ENCODE measurements around the gene TP53I11. TPM values are rescaled to one million over a fixed set of nuclear protein-coding genes. Genes with fewer than 3 reads are reported as not detected.

The TP53I11 gene
- total RNA-seq, 2 donors from 2014 or later = 60.0 to 141 TPM

DNA sequence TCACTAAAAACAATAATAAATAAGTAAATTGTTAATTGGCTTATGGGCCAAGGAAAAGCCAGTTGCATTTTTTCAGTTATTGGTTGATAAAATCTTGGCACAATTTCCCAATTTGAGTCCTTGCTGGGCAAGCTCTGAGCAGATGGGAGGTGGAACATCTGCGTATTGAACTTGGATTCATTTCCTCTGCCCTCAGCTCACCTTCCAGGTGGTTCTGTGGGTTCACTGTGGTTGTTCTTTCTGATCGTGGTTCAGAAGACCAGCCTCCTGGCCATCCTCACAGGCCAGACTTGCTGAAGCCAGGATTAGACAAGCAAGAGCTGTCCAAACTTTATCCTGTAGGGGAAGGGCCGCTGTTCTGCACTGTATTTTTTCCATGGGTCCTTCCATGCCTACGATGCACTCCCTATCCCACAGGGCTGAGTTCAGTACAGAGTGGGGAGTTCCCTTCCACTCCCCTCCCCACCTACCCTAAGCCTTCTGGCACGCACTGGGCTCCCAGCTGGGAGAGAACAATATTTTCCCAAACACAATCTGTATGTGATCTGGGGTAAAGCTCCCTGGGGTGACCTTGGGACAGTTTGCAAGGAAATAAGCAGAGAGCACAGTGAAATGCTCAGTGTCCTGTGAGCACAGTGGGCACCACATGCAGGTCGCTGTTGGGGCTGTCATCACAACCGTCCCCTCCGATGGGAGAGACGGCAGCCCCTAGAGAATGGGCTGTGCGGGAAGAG is 43.5 kb upstream of the TP53I11 start:
- H3K4me3 ChIP-seq = no peak overlapping the region
- no peaks in the 10 kb centered on the region for H3K9me3 ChIP-seq
- H3K27me3 ChIP-seq (replicated peaks; ENCODE audit: insufficient read depth) = no peaks in the 10 kb centered on the region
- no peaks in the 10 kb centered on the region for H3K36me3 ChIP-seq
- TF ChIP-seq, protein P1, sequence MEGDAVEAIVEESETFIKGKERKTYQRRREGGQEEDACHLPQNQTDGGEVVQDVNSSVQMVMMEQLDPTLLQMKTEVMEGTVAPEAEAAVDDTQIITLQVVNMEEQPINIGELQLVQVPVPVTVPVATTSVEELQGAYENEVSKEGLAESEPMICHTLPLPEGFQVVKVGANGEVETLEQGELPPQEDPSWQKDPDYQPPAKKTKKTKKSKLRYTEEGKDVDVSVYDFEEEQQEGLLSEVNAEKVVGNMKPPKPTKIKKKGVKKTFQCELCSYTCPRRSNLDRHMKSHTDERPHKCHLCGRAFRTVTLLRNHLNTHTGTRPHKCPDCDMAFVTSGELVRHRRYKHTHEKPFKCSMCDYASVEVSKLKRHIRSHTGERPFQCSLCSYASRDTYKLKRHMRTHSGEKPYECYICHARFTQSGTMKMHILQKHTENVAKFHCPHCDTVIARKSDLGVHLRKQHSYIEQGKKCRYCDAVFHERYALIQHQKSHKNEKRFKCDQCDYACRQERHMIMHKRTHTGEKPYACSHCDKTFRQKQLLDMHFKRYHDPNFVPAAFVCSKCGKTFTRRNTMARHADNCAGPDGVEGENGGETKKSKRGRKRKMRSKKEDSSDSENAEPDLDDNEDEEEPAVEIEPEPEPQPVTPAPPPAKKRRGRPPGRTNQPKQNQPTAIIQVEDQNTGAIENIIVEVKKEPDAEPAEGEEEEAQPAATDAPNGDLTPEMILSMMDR (IDR thresholded peaks at IDR 0.05) = no peak
- H3K27ac ChIP-seq = no peak overlapping the region
- DNase-seq (ENCODE audit: low spot score) (no peak), ATAC-seq (ENCODE audit: insufficient number of reproducible peaks, low FRiP score, low read depth) (no peak)
- H3K4me1 ChIP-seq (ENCODE audit: control insufficient read depth in 1 of 2, low read depth in 2 of 2) = peaks cover 9 to 22% of the 10 kb centered on the region in 2 donors

DNA sequence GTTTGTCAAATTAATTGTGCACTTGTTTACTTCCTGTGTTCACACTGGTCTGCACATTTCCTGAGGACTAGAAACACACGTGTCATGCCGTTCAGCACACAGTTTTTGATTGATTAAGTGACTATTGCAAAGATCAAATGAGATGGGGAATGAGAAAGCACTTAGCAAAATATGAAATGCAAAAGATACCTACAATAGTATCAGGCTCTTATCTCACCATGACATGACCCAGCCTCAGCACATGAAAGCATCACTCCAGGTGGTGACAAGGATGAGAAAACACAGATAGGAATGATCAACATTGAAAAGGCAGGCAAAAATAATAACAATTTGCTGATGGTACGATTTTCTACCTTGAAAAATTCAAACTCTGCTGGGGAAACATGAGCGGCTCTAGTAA is 42.1 kb upstream of the TP53I11 start:
- Histone ChIP-seq H3K27me3 (replicated peaks; ENCODE audit: insufficient read depth) (no peaks in the 10 kb centered on the region), H3K9me3 (no peaks in the 10 kb centered on the region), H3K36me3 (no peaks in the 10 kb centered on the region), H3K27ac (no peak overlapping the region), H3K4me1 (ENCODE audit: control insufficient read depth in 1 of 2, low read depth in 2 of 2) (peaks cover 9 to 22% of the 10 kb centered on the region in 2 donors), H3K4me3 (no peak overlapping the region)
- DNase-seq (ENCODE audit: low spot score) (no peak), ATAC-seq (ENCODE audit: insufficient number of reproducible peaks, low FRiP score, low read depth) (no peak)
- TF ChIP-seq, protein P1 (IDR thresholded peaks at IDR 0.05) = no peak

DNA sequence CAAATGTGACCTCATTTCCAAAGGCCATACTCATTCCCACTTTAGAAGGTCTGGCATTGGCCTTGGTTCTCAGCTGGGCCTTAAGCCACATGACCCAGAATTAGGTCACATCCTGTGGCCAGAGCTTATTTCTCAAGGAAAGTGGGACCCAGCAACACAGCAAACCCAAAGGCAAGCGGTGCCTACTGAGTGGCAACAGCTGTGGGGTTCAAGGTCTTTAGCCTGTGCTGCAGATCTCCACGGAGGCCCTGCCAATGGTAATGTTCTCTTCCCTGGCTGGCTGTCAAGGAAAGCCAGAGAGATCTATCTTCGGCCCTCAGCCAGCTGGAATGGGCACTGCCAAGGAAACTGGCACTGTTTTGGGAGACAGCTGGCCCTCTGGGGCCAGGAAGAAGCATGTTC is 41.5 kb upstream of the TP53I11 start:
- Histone ChIP-seq H3K36me3 (no peaks in the 10 kb centered on the region), H3K27me3 (replicated peaks; ENCODE audit: insufficient read depth) (no peaks in the 10 kb centered on the region), H3K4me1 (ENCODE audit: control insufficient read depth in 1 of 2, low read depth in 2 of 2) (peaks cover 9 to 22% of the 10 kb centered on the region in 2 donors), H3K9me3 (no peaks in the 10 kb centered on the region), H3K4me3 (no peak overlapping the region), H3K27ac (no peak overlapping the region)
- no peak for ATAC-seq (ENCODE audit: insufficient number of reproducible peaks, low FRiP score, low read depth)
- DNase-seq (ENCODE audit: low spot score) = no peak
- TF ChIP-seq, protein P1 (IDR thresholded peaks at IDR 0.05) = no peak

DNA sequence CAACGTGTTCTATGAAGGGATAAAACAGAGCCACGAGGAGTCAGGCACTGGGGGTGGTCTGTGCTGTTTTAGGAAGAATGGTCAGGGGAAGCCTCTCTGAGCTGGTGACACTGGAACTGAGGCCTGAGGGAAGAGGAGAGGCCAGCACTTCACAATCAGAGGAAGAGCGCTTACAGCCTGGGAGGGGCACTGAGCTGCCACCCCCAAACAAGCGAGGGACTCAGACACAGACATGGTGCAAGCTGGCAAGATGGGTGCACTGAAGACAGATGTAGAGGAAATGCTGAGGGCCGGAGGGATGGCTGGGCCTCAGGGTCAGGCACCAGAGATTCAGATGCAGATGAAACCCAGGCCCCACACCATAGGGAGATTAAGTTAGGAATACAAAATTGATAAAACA is 40.0 kb upstream of the TP53I11 start:
- Histone ChIP-seq H3K27ac (no peak overlapping the region), H3K4me1 (ENCODE audit: control insufficient read depth in 1 of 2, low read depth in 2 of 2) (peaks cover 9 to 22% of the 10 kb centered on the region in 2 donors), H3K9me3 (no peaks in the 10 kb centered on the region), H3K4me3 (no peak overlapping the region), H3K36me3 (no peaks in the 10 kb centered on the region), H3K27me3 (replicated peaks; ENCODE audit: insufficient read depth) (no peaks in the 10 kb centered on the region)
- TF ChIP-seq, protein P1 (IDR thresholded peaks at IDR 0.05) = no peak
- ATAC-seq (ENCODE audit: insufficient number of reproducible peaks, low FRiP score, low read depth) = no peak
- DNase-seq (ENCODE audit: low spot score) = no peak

DNA sequence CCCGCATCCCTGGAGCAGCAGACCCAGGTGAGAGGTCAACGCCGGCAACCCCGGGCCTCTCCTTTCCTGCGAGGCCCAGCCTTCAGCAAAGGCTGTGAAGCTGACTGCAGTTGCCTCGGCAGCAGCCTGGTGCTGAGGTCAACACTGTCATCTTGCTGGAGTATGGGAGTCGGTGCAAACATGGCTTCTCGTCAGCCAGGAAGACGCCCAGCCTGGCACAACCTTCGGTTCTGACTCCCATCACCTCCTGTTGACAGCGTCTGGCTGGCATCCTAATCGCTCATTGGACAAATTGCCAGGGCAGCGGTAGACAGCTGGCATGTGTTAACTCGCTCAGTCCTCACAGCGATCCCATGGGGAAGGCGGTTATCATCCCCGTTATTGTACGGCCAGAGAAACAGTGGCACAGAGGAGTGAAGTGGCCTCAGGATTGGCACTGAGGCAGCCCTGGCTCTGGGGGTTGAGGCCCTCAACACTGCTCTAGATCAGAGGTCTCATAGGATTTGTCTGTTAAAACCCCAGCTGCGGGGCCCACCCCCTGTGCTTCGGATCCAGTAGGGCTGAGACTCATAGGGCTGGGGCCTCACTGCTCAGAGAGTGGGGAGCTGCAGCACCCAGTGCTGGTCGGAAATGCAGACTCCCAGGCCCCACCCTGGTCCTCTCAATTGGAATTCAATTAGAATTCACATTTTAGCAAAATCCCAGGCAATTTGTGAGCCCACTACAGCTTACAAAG is 39.3 kb upstream of the TP53I11 start:
- H3K27me3 ChIP-seq (replicated peaks; ENCODE audit: insufficient read depth) = no peaks in the 10 kb centered on the region
- H3K4me3 ChIP-seq = peak overlapping the region; percentile 33
- peak; percentile 56 for ATAC-seq (ENCODE audit: insufficient number of reproducible peaks, low FRiP score, low read depth)
- H3K36me3 ChIP-seq = no peaks in the 10 kb centered on the region
- no peaks in the 10 kb centered on the region for H3K9me3 ChIP-seq
- no peak overlapping the region for H3K27ac ChIP-seq
- no peak for DNase-seq (ENCODE audit: low spot score)
- peaks cover 9 to 22% of the 10 kb centered on the region in 2 donors for H3K4me1 ChIP-seq (ENCODE audit: control insufficient read depth in 1 of 2, low read depth in 2 of 2)
- TF ChIP-seq, protein P1 (IDR thresholded peaks at IDR 0.05) = no peak
